Mucosa of stomach (tissue), 1 donor: Measurements from ENCODE around the gene GRHPR.
"Not testable (repeated sequence)": the region's sequence is repeated elsewhere in the genome, so short reads cannot be mapped to it uniquely, and the experiment has no call there.

Source experiments
- H3K27me3 ChIP-seq: one replicate; pipeline ENCODE4 v1.7.0; 2013; ENCODE audit warnings: mild to moderate bottlenecking, low read length; ENCODE audit not compliant: control insufficient read depth, insufficient read depth
- H3K36me3 ChIP-seq: one replicate; pipeline ENCODE4 v1.7.0; 2013; ENCODE audit warnings: low read length; ENCODE audit not compliant: control insufficient read depth, insufficient read depth
- H3K4me1 ChIP-seq: one replicate; pipeline ENCODE4 v1.7.0; 2013; ENCODE audit warnings: mild to moderate bottlenecking, low read length; ENCODE audit not compliant: control insufficient read depth, insufficient read depth
- H3K4me3 ChIP-seq: one replicate; pipeline ENCODE4 v1.7.0; 2013; ENCODE audit warnings: low read length
- H3K9ac ChIP-seq: one replicate; pipeline ENCODE4 v1.7.0; 2013; ENCODE audit warnings: mild to moderate bottlenecking, low read length, moderate library complexity
- H3K9me3 ChIP-seq: one replicate; pipeline ENCODE4 v1.7.0; 2013; ENCODE audit warnings: mild to moderate bottlenecking, low read length, moderate library complexity; ENCODE audit not compliant: control insufficient read depth
- donor health status: Pancreatic carcinoma.

Gene GRHPR

GRCh38 chr9:37383393-37383792 is 39.1 kb upstream of the GRHPR start:
- no peak overlapping the region for H3K9ac ChIP-seq
- no peaks in the 10 kb centered on the region for H3K27me3 ChIP-seq
- no peaks in the 10 kb centered on the region for H3K36me3 ChIP-seq
- H3K9me3 ChIP-seq: no peaks in the 10 kb centered on the region
- H3K4me3 ChIP-seq: no peak overlapping the region
- no peaks in the 10 kb centered on the region for H3K4me1 ChIP-seq

- H3K4me1 ChIP-seq: no peaks in the 10 kb centered on the region
- no peaks in the 10 kb centered on the region for H3K36me3 ChIP-seq
- no peak overlapping the region for H3K9ac ChIP-seq
- no peaks in the 10 kb centered on the region for H3K27me3 ChIP-seq
- no peak overlapping the region for H3K4me3 ChIP-seq
- H3K9me3 ChIP-seq: no peaks in the 10 kb centered on the region
Observed at GRCh38 chr9:37383876-37384746, 38.4 kb upstream of the GRHPR start.

GRCh38 chr9:37385286-37385685 is 37.2 kb upstream of the GRHPR start:
- Histone ChIP-seq H3K27me3 (no peaks in the 10 kb centered on the region), H3K9me3 (no peaks in the 10 kb centered on the region), H3K4me1 (no peaks in the 10 kb centered on the region), H3K36me3 (no peaks in the 10 kb centered on the region), H3K4me3 (no peak overlapping the region), H3K9ac (no peak overlapping the region)

- Histone ChIP-seq H3K27me3 (no peaks in the 10 kb centered on the region), H3K9ac (no peak overlapping the region)
Observed at GRCh38 chr9:37386988-37387387, 35.5 kb upstream of the GRHPR start.

DNA sequence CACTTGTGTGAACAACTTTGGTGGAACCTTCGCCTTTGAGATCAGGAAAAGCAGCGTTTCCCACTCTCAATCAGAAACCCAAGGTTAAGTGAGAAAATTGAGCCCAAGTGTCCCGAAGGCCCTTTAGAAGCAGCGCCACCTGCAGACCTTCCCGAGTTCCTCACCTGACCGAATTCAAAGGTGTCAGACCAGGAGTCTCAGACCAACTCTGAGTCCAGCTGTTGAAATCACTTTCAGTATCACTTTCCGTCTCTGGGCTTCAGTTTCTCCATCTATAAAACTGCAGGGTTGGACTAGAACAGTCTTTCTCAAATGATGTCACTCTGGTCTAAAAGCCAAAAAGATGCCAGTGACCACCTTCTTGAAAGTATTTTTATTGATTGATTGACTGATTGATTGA is 31.7 kb upstream of the GRHPR start:
- H3K4me3 ChIP-seq: no peak overlapping the region
- H3K9me3 ChIP-seq: no peaks in the 10 kb centered on the region
- H3K27me3 ChIP-seq: no peaks in the 10 kb centered on the region
- H3K4me1 ChIP-seq: no peaks in the 10 kb centered on the region
- no peaks in the 10 kb centered on the region for H3K36me3 ChIP-seq
- H3K9ac ChIP-seq: no peak overlapping the region

More at GRCh38 chr9:37386988-37387387, 35.5 kb upstream of the GRHPR start:
- Histone ChIP-seq H3K9me3 (no peaks in the 10 kb centered on the region), H3K4me3 (no peak overlapping the region), H3K36me3 (no peaks in the 10 kb centered on the region), H3K4me1 (no peaks in the 10 kb centered on the region)

DNA sequence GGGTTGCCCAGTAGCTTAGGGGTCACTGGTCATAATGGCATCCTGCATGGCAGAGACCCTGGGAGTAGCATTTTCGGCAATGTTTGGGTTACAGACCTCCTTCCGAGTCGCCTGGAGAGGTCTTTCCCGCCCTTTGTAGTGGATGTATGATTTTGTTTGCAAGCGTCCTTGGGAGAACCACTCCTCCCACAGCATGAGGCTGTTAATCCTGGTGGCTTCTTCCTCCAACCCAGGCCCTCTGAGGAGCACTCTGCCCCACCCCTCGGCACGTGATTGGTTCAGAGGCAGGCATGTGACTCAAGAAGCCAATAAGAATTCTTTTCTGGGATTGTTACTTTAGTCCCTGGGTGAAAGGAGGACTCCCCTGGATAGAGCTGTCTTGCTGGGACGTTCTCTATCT is 30.2 kb upstream of the GRHPR start:
- H3K4me3 ChIP-seq: no peak overlapping the region
- no peaks in the 10 kb centered on the region for H3K27me3 ChIP-seq
- no peaks in the 10 kb centered on the region for H3K4me1 ChIP-seq
- no peaks in the 10 kb centered on the region for H3K36me3 ChIP-seq
- H3K9me3 ChIP-seq: no peaks in the 10 kb centered on the region
- no peak overlapping the region for H3K9ac ChIP-seq

- no peaks in the 10 kb centered on the region for H3K36me3 ChIP-seq
- H3K27me3 ChIP-seq: no peaks in the 10 kb centered on the region
- no peak overlapping the region for H3K9ac ChIP-seq
- no peaks in the 10 kb centered on the region for H3K4me1 ChIP-seq
- no peaks in the 10 kb centered on the region for H3K9me3 ChIP-seq
- no peak overlapping the region for H3K4me3 ChIP-seq
Observed at GRCh38 chr9:37395229-37395628, 27.3 kb upstream of the GRHPR start.

DNA sequence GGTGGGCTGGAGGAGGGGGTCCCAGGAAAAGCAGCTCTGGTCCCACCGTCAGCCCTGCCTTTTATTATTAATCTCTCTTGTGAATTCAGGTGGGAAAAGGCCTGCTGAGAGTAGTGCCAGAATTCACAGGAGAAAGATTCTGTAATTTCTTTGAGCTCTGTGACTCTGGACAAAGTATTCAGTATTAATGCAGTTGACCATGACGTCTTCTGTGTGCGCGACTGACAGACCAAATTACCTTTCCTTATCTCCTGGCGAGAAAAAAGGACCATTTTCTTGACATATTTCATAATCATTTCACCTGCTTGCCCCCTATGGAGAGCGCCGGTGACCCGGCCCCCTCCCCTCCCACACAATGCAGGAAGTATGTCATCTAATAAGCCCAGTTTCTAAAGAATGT is 26.8 kb upstream of the GRHPR start:
- no peak overlapping the region for H3K4me3 ChIP-seq
- no peaks in the 10 kb centered on the region for H3K36me3 ChIP-seq
- H3K4me1 ChIP-seq: no peaks in the 10 kb centered on the region
- no peaks in the 10 kb centered on the region for H3K9me3 ChIP-seq
- H3K9ac ChIP-seq: no peak overlapping the region
- no peaks in the 10 kb centered on the region for H3K27me3 ChIP-seq

GRCh38 chr9:37397948-37398347 is 24.5 kb upstream of the GRHPR start:
- H3K36me3 ChIP-seq, H3K4me1 ChIP-seq, H3K9ac ChIP-seq, H3K9me3 ChIP-seq, H3K27me3 ChIP-seq, H3K4me3 ChIP-seq: not testable (repeated sequence)

GRCh38 chr9:37398464-37399025 is 24.0 kb upstream of the GRHPR start:
- H3K9ac ChIP-seq: no peak overlapping the region

GRCh38 chr9:37399336-37399735 is 23.2 kb upstream of the GRHPR start:
- no peaks in the 10 kb centered on the region for H3K36me3 ChIP-seq
- H3K4me3 ChIP-seq: no peak overlapping the region
- H3K4me1 ChIP-seq: no peaks in the 10 kb centered on the region
- no peaks in the 10 kb centered on the region for H3K27me3 ChIP-seq
- no peaks in the 10 kb centered on the region for H3K9me3 ChIP-seq
- no peak overlapping the region for H3K9ac ChIP-seq

More at GRCh38 chr9:37398464-37399025, 24.0 kb upstream of the GRHPR start:
- H3K27me3 ChIP-seq: no peaks in the 10 kb centered on the region
- H3K36me3 ChIP-seq: no peaks in the 10 kb centered on the region
- no peaks in the 10 kb centered on the region for H3K4me1 ChIP-seq
- H3K4me3 ChIP-seq: no peak overlapping the region
- no peaks in the 10 kb centered on the region for H3K9me3 ChIP-seq

- Histone ChIP-seq H3K9ac (no peak overlapping the region), H3K9me3 (no peaks in the 10 kb centered on the region), H3K4me3 (no peak overlapping the region), H3K27me3 (no peaks in the 10 kb centered on the region), H3K36me3 (no peaks in the 10 kb centered on the region), H3K4me1 (no peaks in the 10 kb centered on the region)
Observed at GRCh38 chr9:37404590-37404989, 17.9 kb upstream of the GRHPR start.
